Stimulated activated CD8-positive, alpha-beta memory T cell treated with anti-CD3 and anti-CD28 coated beads, Interleukin-7, amount 100 ng/mL, for 24 hours (primary cell): ENCODE measurements around the gene NBAS.
A peak's percentile ranks its signal among the peaks of the same experiment; 100 is the strongest.
"Not testable (repeated sequence)": the region's sequence is repeated elsewhere in the genome, so short reads cannot be mapped to it uniquely, and the experiment has no call there.

Experiments
- DNase-seq: peaks from one replicate; pipeline ENCODE4 v3.0.0-alpha.2; 2020; ENCODE audit warnings: low read depth

Gene NBAS

GRCh38 chr2:15359716-15360531 lies 201.2 kb downstream of the NBAS start:
- DNase-seq: no peak

GRCh38 chr2:15357922-15358321 lies 203.2 kb downstream of the NBAS start:
- DNase-seq: no peak

- DNase-seq: no peak
Measured at GRCh38 chr2:15357186-15357585, 203.9 kb downstream of the NBAS start.

GRCh38 chr2:15355386-15355785 lies 205.7 kb downstream of the NBAS start:
- no peak for DNase-seq

- no peak for DNase-seq
Measured at GRCh38 chr2:15354596-15355366, 206.4 kb downstream of the NBAS start.

- no peak for DNase-seq
Measured at GRCh38 chr2:15352363-15352762, 208.8 kb downstream of the NBAS start.

GRCh38 chr2:15348636-15349035 lies 212.5 kb downstream of the NBAS start:
- no peak for DNase-seq

GRCh38 chr2:15348045-15348444 lies 213.1 kb downstream of the NBAS start:
- DNase-seq: no peak

- DNase-seq: no peak
Measured at GRCh38 chr2:15346624-15347023, 214.5 kb downstream of the NBAS start.

GRCh38 chr2:15337996-15338666 lies 223.0 kb downstream of the NBAS start:
- no peak for DNase-seq

GRCh38 chr2:15334644-15335326 lies 226.3 kb downstream of the NBAS start:
- DNase-seq: no peak

- no peak for DNase-seq
Measured at GRCh38 chr2:15331787-15332186, 229.3 kb downstream of the NBAS start.

GRCh38 chr2:15325296-15325695 lies 235.8 kb downstream of the NBAS start:
- no peak for DNase-seq

GRCh38 chr2:15323227-15323626 lies 237.9 kb downstream of the NBAS start:
- no peak for DNase-seq

GRCh38 chr2:15321481-15321880 lies 239.7 kb downstream of the NBAS start:
- DNase-seq: not testable (repeated sequence)

GRCh38 chr2:15316370-15316814 lies 244.7 kb downstream of the NBAS start:
- DNase-seq: peak; percentile 2

- DNase-seq: no peak
Measured at GRCh38 chr2:15315411-15315810, 245.7 kb downstream of the NBAS start.

GRCh38 chr2:15313657-15314056 lies 247.5 kb downstream of the NBAS start:
- DNase-seq: no peak

- no peak for DNase-seq
Measured at GRCh38 chr2:15311926-15312325, 249.2 kb downstream of the NBAS start.

- no peak for DNase-seq
Measured at GRCh38 chr2:15311201-15311907, 249.8 kb downstream of the NBAS start.

- no peak for DNase-seq
Measured at GRCh38 chr2:15307526-15307925, 253.6 kb downstream of the NBAS start.
